DOHH2 (cell line): Measurements from ENCODE around the gene GLDC.

Experiments
- H3F3A ChIP-seq: fragments of 200-600 bp; sonication (generic), shearing (Covaris generic); 2 replicates; pipeline ENCODE4 v1.6.0; 2016; ENCODE audit warnings: antibody characterized with exemption, mild to moderate bottlenecking; ENCODE audit not compliant: control insufficient read depth, insufficient read depth
- H3K27ac ChIP-seq: fragments of 200-600 bp; sonication (generic); 2 replicates; pipeline ENCODE4 v1.5.1; 2014; ENCODE audit warnings: low read depth, mild to moderate bottlenecking, low read length, moderate library complexity
- H3K27me3 ChIP-seq: fragments of 200-600 bp; sonication (generic); 2 replicates; pipeline ENCODE4 v1.6.1; 2014; ENCODE audit warnings: mild to moderate bottlenecking, low read length, mixed read lengths; ENCODE audit not compliant: control insufficient read depth
- H3K36me3 ChIP-seq: fragments of 200-600 bp; sonication (generic); 2 replicates; pipeline ENCODE4 v1.6.1; 2014; ENCODE audit warnings: mild to moderate bottlenecking, low read length, moderate library complexity, mixed read lengths; ENCODE audit not compliant: control insufficient read depth
- H3K4me1 ChIP-seq: fragments of 200-600 bp; sonication (generic); 2 replicates; pipeline ENCODE4 v1.6.1; 2014; ENCODE audit warnings: mild to moderate bottlenecking, low read length, mixed read lengths; ENCODE audit not compliant: control insufficient read depth
- H3K4me2 ChIP-seq: fragments of 200-600 bp; sonication (generic); 2 replicates; pipeline ENCODE4 v1.6.0; 2014; ENCODE audit warnings: mild to moderate bottlenecking, low read length, moderate library complexity
- H3K4me3 ChIP-seq: fragments of 200-600 bp; sonication (generic); 2 replicates; pipeline ENCODE4 v1.5.1; 2014; ENCODE audit warnings: mild to moderate bottlenecking, low read length, mixed read lengths
- H3K79me2 ChIP-seq: fragments of 200-600 bp; sonication (generic); 2 replicates; pipeline ENCODE4 v1.6.1; 2014; ENCODE audit warnings: mild to moderate bottlenecking, low read length, mixed read lengths; ENCODE audit not compliant: control insufficient read depth
- H3K9me2 ChIP-seq: fragments of 200-600 bp; sonication (generic); replicated peaks from 2 replicates; pipeline ENCODE4 v1.6.1; 2014; ENCODE audit warnings: mild to moderate bottlenecking, low read length, mixed read lengths; ENCODE audit not compliant: control insufficient read depth
- H3K9me3 ChIP-seq: fragments of 200-600 bp; sonication (generic); 2 replicates; pipeline ENCODE4 v1.6.1; 2014; ENCODE audit warnings: antibody characterized with exemption, low read length, mixed read lengths; ENCODE audit not compliant: control insufficient read depth, insufficient read depth
- H4K20me1 ChIP-seq: fragments of 200-600 bp; sonication (generic); 2 replicates; pipeline ENCODE4 v1.6.0; 2014; ENCODE audit warnings: low read depth, mild to moderate bottlenecking, antibody characterized with exemption, low read length, moderate library complexity; ENCODE audit not compliant: control insufficient read depth, insufficient read depth
- CTCF ChIP-seq: fragments of 200-600 bp; sonication (generic); IDR thresholded peaks from one replicate; pipeline ENCODE4 v1.5.1; 2014; ENCODE audit warnings: antibody characterized with exemption, mild to moderate bottlenecking, low read depth, low read length; ENCODE audit not compliant: poor library complexity, severe bottlenecking
- EZH2phosphoT487 ChIP-seq: fragments of 200-600 bp; sonication (generic); IDR thresholded peaks from 2 replicates; pipeline ENCODE4 v1.6.1; 2017; ENCODE audit warnings: borderline replicate concordance, mild to moderate bottlenecking, antibody characterized with exemption, low read length, moderate library complexity, mixed read lengths

Gene GLDC

DNA sequence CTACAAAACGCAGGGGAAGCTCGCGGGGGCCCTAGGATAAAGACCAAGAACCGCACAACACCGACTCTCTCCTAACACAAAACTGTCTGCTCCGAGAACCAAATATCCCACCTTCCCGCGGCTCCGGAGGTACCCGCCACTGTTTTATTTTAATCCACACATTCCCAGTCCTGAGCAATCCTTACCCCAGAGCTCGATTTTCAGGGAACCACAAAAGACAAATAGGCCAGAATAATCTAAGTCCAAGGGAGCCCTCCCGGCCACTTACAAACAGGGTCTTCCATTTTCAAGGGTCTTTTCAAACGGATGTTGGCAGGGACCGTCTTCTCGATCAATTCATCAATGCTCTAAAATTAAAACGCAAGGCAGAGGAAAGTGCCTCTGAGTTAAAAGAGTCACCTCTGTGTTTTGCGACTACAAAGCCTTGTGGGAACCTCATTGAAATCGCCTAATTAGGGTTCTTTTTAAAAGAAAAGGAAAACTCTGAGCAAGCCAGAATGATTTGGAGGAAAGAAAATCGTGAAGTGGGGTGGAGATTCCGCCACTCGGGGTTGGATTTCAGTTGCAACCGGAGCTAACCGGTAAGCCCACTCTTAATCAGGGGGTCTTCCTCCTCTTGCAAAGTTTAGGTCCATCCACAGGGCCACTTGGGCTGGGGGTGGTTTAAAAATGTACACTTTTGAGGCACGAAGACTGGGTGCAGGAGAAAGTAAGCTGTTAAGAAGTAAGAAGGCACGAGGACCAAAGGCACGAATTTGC, 1.0 kb downstream of the GLDC start:
- H3K27ac ChIP-seq: no peak overlapping the region
- H4K20me1 ChIP-seq: no peaks in the 10 kb centered on the region
- no peaks in the 10 kb centered on the region for H3K9me3 ChIP-seq
- H3K4me3 ChIP-seq: no peak overlapping the region
- TF ChIP-seq EZH2phosphoT487 (no peak), CTCF (no peak)
- no peaks in the 10 kb centered on the region for H3K9me2 ChIP-seq
- no peaks in the 10 kb centered on the region for H3K79me2 ChIP-seq
- H3K4me2 ChIP-seq: no peak overlapping the region
- no peaks in the 10 kb centered on the region for H3F3A ChIP-seq
- H3K27me3 ChIP-seq: peaks cover 58% of the 10 kb centered on the region
- no peaks in the 10 kb centered on the region for H3K4me1 ChIP-seq
- H3K36me3 ChIP-seq: no peaks in the 10 kb centered on the region

DNA sequence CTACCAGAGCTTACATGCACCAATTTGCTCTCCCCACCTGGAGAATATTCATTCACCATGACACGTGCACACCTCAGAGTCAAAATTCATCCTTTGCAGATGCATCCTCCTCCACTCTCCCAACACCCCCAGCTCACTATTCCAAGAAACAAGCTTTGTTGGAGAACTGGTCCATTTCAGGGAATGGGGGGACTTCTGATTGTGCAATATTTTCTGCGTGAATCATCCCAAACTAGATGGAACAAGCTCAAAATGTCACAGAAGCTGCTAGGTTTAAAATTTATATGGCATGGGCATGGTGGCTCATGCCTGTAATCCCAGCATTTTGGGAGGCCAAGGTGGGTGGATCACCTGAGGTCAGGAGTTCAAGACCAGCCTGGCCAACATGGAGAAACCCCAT, 3.6 kb downstream of the GLDC start:
- Histone ChIP-seq H3F3A (no peaks in the 10 kb centered on the region), H3K79me2 (no peaks in the 10 kb centered on the region), H3K27me3 (peaks cover 54% of the 10 kb centered on the region), H3K9me3 (no peaks in the 10 kb centered on the region), H3K4me1 (no peaks in the 10 kb centered on the region), H3K36me3 (no peaks in the 10 kb centered on the region), H3K27ac (no peak overlapping the region), H3K4me3 (no peak overlapping the region), H3K4me2 (no peak overlapping the region), H4K20me1 (no peaks in the 10 kb centered on the region), H3K9me2 (no peaks in the 10 kb centered on the region)
- no peak for TF ChIP-seq CTCF
- TF ChIP-seq EZH2phosphoT487: no peak

GRCh38 chr9:6641561-6641960, 4.0 kb downstream of the GLDC start:
- no peak for TF ChIP-seq CTCF
- TF ChIP-seq EZH2phosphoT487: no peak
- no peaks in the 10 kb centered on the region for H4K20me1 ChIP-seq
- no peak overlapping the region for H3K4me3 ChIP-seq
- no peaks in the 10 kb centered on the region for H3K36me3 ChIP-seq
- peaks cover 52% of the 10 kb centered on the region for H3K27me3 ChIP-seq
- no peaks in the 10 kb centered on the region for H3F3A ChIP-seq
- H3K27ac ChIP-seq: no peak overlapping the region
- no peaks in the 10 kb centered on the region for H3K9me2 ChIP-seq
- no peak overlapping the region for H3K4me2 ChIP-seq
- H3K9me3 ChIP-seq: no peaks in the 10 kb centered on the region
- H3K4me1 ChIP-seq: no peaks in the 10 kb centered on the region
- H3K79me2 ChIP-seq: no peaks in the 10 kb centered on the region
